Esophagus (tissue), 2 donors: ENCODE data around the gene PRAME. TPM values are rescaled to one million over a fixed set of nuclear protein-coding genes. Genes with fewer than 3 reads are reported as not detected.
"Not testable (repeated sequence)": the region's sequence is repeated elsewhere in the genome, so short reads cannot be mapped to it uniquely, and the experiment has no call there.

Experiments
- H3K27ac ChIP-seq, 2 donors: one replicate each; pipeline ENCODE4 v1.5.1; 2013; ENCODE audit warnings: low read depth in 2 of 2, mild to moderate bottlenecking in 2 of 2, inconsistent platforms in 1 of 2, low read length in 1 of 2, moderate library complexity in 1 of 2
- H3K27me3 ChIP-seq, 2 donors: one replicate each; pipeline ENCODE4 v1.6.1; 2013; ENCODE audit warnings: low read length in 2 of 2, control low read depth in 1 of 2, mild to moderate bottlenecking in 1 of 2; ENCODE audit not compliant: insufficient read depth in 2 of 2, control insufficient read depth in 1 of 2
- H3K36me3 ChIP-seq, 2 donors: one replicate each; pipeline ENCODE4 v1.6.1; 2013; ENCODE audit warnings: low read length in 1 of 2; ENCODE audit not compliant: control insufficient read depth in 2 of 2, insufficient read depth in 2 of 2
- H3K4me1 ChIP-seq, 2 donors: one replicate each; pipeline ENCODE4 v1.6.1; 2013; ENCODE audit warnings: low read length in 1 of 2; ENCODE audit not compliant: control insufficient read depth in 2 of 2, insufficient read depth in 2 of 2
- H3K4me3 ChIP-seq, 2 donors: one replicate each; pipeline ENCODE4 v1.5.1; 2013; ENCODE audit warnings: low read length in 2 of 2, mild to moderate bottlenecking in 2 of 2, low read depth in 1 of 2, moderate library complexity in 1 of 2
- H3K9me3 ChIP-seq, 2 donors: one replicate each; pipeline ENCODE4 v1.6.1; 2013; ENCODE audit warnings: mild to moderate bottlenecking in 2 of 2, low read depth in 1 of 2, low read length in 1 of 2, moderate library complexity in 1 of 2; ENCODE audit not compliant: control insufficient read depth in 2 of 2, insufficient read depth in 1 of 2
- WGBS, 2 donors: extraction: QIAGEN DNeasy Blood & Tissue Kit; methylation state at CpG; one replicate each; pipeline ENCODE4 v1.1.7; 2013; 5-methylcytosine and 5-hydroxymethylcytosine counted together
- polyA plus RNA-seq, 2 donors: library from polyadenylated mRNA; stranded (reverse); fragments of 200-250 nt; gene quantifications; one replicate each; pipeline ENCODE4 v1.2.3, GENCODE V29; 2013
- donor health status: healthy with polysubstance abuse.
- donor health status: Bipolar disorder and iron deficiency.

PRAME gene
- polyA plus RNA-seq, 2 donors = 0.01 TPM; not detected in 1

- no peak overlapping the region for H3K4me3 ChIP-seq
- peaks cover 0 to 3% of the 10 kb centered on the region in 2 donors for H3K27me3 ChIP-seq
- no peaks in the 10 kb centered on the region for H3K9me3 ChIP-seq
- H3K4me1 ChIP-seq = no peaks in the 10 kb centered on the region
- no peak overlapping the region for H3K27ac ChIP-seq
- WGBS, 2 donors = 63 to 65% methylated on average over 4 of the region's 4 CpGs
- no peaks in the 10 kb centered on the region for H3K36me3 ChIP-seq
These were observed 42.1 kb downstream of the PRAME start for GRCh38 chr22:22516992-22517391.

- H3K27me3 ChIP-seq = peaks cover 0 to 3% of the 10 kb centered on the region in 2 donors
- no peak overlapping the region for H3K27ac ChIP-seq
- H3K4me3 ChIP-seq = no peak overlapping the region
- no peaks in the 10 kb centered on the region for H3K9me3 ChIP-seq
- H3K4me1 ChIP-seq = no peaks in the 10 kb centered on the region
- no peaks in the 10 kb centered on the region for H3K36me3 ChIP-seq
These were observed 43.2 kb downstream of the PRAME start for GRCh38 chr22:22515890-22516289.

- 55 to 65% methylated on average over 8 of the region's 8 CpGs for WGBS, 2 donors
- H3K4me3 ChIP-seq, H3K9me3 ChIP-seq, H3K36me3 ChIP-seq, H3K27ac ChIP-seq, H3K4me1 ChIP-seq, H3K27me3 ChIP-seq: not testable (repeated sequence)
These were observed 44.6 kb downstream of the PRAME start for GRCh38 chr22:22514431-22514830.

GRCh38 chr22:22513619-22514018 is 45.4 kb downstream of the PRAME start:
- Histone ChIP-seq H3K27me3 (peaks cover 0 to 3% of the 10 kb centered on the region in 2 donors), H3K4me3 (no peak overlapping the region)

GRCh38 chr22:22512951-22513350 is 46.1 kb downstream of the PRAME start:
- WGBS, 2 donors = 75 to 78% methylated on average over 5 of the region's 5 CpGs
- Histone ChIP-seq H3K4me1 (peaks cover 0 to 5% of the 10 kb centered on the region in 2 donors), H3K27me3 (peaks cover 0 to 3% of the 10 kb centered on the region in 2 donors), H3K9me3 (peaks cover 0 to 10% of the 10 kb centered on the region in 2 donors), H3K27ac (no peak overlapping the region), H3K36me3 (no peaks in the 10 kb centered on the region), H3K4me3 (no peak overlapping the region)

More at GRCh38 chr22:22513619-22514018, 45.4 kb downstream of the PRAME start:
- Histone ChIP-seq H3K36me3 (no peaks in the 10 kb centered on the region), H3K9me3 (peaks cover 0 to 5% of the 10 kb centered on the region in 2 donors), H3K4me1 (peaks cover 0 to 1% of the 10 kb centered on the region in 2 donors), H3K27ac (no peak overlapping the region)
- WGBS, 2 donors = 89 to 91% methylated on average over 2 of the region's 2 CpGs

GRCh38 chr22:22510833-22511232 is 48.2 kb downstream of the PRAME start:
- H3K27ac ChIP-seq, H3K4me3 ChIP-seq, H3K4me1 ChIP-seq, H3K27me3 ChIP-seq, H3K9me3 ChIP-seq, H3K36me3 ChIP-seq: not testable (repeated sequence)
- WGBS, 2 donors = 94 to 96% methylated on average over 7 of the region's 7 CpGs

- H3K4me3 ChIP-seq, H3K36me3 ChIP-seq, H3K9me3 ChIP-seq, H3K4me1 ChIP-seq, H3K27ac ChIP-seq, H3K27me3 ChIP-seq: not testable (repeated sequence)
- WGBS, 2 donors = 94 to 96% methylated on average over 6 of the region's 6 CpGs
These were observed 49.2 kb downstream of the PRAME start for GRCh38 chr22:22509912-22510311.

GRCh38 chr22:22508274-22509176 is 50.5 kb downstream of the PRAME start, which contains the start of gene ZNF280B:
TSS of gene ZNF280B (minus strand) at chr22:22508742. CDS start at chr22:22489398, 19,344 bp downstream.
- WGBS, 2 donors = 5 to 7% methylated on average over 72 of the region's 72 CpGs
- Histone ChIP-seq H3K36me3 (no peaks in the 10 kb centered on the region), H3K4me3 (peak within 1 kb of the TSS; percentile 34 to 44), H3K27me3 (no peaks in the 10 kb centered on the region), H3K9me3 (peaks cover 0 to 10% of the 10 kb centered on the region in 2 donors), H3K4me1 (peaks cover 0 to 5% of the 10 kb centered on the region in 2 donors), H3K27ac (no peak within 1 kb of the TSS)

- H3K27ac ChIP-seq = no peak overlapping the region
- H3K4me3 ChIP-seq = peak overlapping the region; percentile 34 to 44
These were observed 51.3 kb downstream of the PRAME start for GRCh38 chr22:22507743-22508273.

More at GRCh38 chr22:22507743-22508273, 51.3 kb downstream of the PRAME start:
- Histone ChIP-seq H3K9me3 (peaks cover 0 to 10% of the 10 kb centered on the region in 2 donors), H3K27me3 (no peaks in the 10 kb centered on the region), H3K4me1 (peaks cover 0 to 5% of the 10 kb centered on the region in 2 donors), H3K36me3 (no peaks in the 10 kb centered on the region)
- 39 to 42% methylated on average over 13 of the region's 13 CpGs for WGBS, 2 donors
